Stimulated activated naive CD8-positive, alpha-beta T cell treated with anti-CD3 and anti-CD28 coated beads, Interleukin-15, amount 100 ng/mL, for 72 hours (primary cell): ENCODE data around the gene CNIH4.

Experiments used
- ATAC-seq: fragments of 150-1000 bp; cut with Tn5 transposase; 2 replicates; pipeline ENCODE4 v1.10.0; 2021; ENCODE audit warnings: mild to moderate bottlenecking, moderate library complexity
- DNase-seq, 2 donors: peaks; one replicate each; pipeline ENCODE4 v3.0.0; 2021 to 2022
- H3K27ac Mint-ChIP-seq, 2 donors: one replicate each; pipeline ENCODE4 v1.8.0; 2022; ENCODE audit warnings: mild to moderate bottlenecking in 2 of 2, mixed read lengths in 2 of 2, moderate library complexity in 2 of 2
- H3K27me3 Mint-ChIP-seq: one replicate; pipeline ENCODE4 v1.8.0; 2022; ENCODE audit warnings: mixed read lengths
- H3K4me1 Mint-ChIP-seq: one replicate; pipeline ENCODE4 v1.8.0; 2022; ENCODE audit warnings: mild to moderate bottlenecking, mixed read lengths
- H3K4me3 Mint-ChIP-seq, 2 donors: one replicate each; pipeline ENCODE4 v1.8.0; 2022; ENCODE audit warnings: mild to moderate bottlenecking in 2 of 2, mixed read lengths in 2 of 2, moderate library complexity in 1 of 2
- H3K9me3 Mint-ChIP-seq, 2 donors: one replicate each; pipeline ENCODE4 v1.8.0; 2022; ENCODE audit warnings: mixed read lengths in 2 of 2

The CNIH4 gene

DNA sequence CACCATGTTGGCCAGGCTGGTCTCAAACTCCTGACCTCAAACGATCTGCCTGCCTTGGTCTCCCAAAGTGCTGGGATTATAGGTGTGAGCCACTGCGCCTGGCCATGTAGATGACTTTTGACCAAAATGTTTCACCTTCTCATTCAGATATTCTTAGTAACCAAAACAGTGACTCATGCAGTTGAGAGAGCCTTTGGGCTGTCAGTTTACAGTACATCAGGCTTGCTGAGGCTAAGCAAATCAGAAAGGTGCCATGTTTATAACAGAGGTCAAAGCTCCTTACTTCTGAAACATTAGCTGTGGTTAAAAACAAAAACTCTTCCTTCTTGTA lies 21.0 kb downstream of the CNIH4 start:
- Mint-ChIP-seq H3K9me3 (no peaks in the 10 kb centered on the region), H3K4me3 (peak overlapping the region; percentile 45 to 53), H3K4me1 (peaks cover 98% of the 10 kb centered on the region), H3K27ac (peak overlapping the region in 1 of 2 donors; percentile 89), H3K27me3 (no peaks in the 10 kb centered on the region)
- ATAC-seq (peak; percentile 71), DNase-seq (peak; percentile 28 to 67)

DNA sequence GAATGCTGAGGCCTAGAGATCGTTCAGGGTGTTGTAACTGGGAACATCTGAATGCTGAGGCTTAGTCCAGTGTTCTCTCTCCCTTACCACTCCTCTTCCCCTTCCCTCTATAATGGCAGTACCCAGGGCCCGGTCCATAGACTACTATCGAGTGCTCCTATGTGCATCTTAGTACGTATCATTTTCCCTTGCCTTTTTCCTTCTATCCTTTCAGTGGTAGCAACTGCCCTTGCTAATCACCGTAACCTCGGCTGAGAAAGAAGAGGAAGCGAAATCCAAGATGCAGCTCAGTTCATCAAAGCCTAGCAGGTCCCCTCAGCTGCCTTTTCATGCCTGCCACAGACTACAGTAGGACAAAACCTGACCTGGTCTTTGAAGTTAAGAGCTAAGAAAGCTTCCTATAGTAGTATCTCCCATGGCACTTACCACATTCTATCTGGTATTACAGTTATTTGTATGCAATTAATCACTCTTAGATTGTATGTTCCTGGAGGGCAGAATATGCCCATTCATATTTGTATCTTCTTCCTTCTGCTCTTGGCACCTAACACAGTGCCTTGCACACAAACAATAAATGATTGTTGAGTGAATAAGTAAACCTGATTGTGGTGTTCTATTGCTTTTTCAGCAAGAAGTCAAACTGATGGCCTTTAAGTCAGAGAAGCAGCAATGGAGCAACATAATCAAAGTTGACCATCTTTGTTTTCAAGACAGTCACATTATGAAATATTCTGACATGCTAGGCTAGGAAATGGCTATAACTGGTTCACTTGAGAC lies 22.4 kb downstream of the CNIH4 start:
- H3K4me1 Mint-ChIP-seq = peaks cover 92% of the 10 kb centered on the region
- ATAC-seq (no peak), DNase-seq (no peak)
- no peaks in the 10 kb centered on the region for H3K9me3 Mint-ChIP-seq
- H3K27me3 Mint-ChIP-seq = no peaks in the 10 kb centered on the region
- no peak overlapping the region for H3K27ac Mint-ChIP-seq
- H3K4me3 Mint-ChIP-seq = peak overlapping the region; percentile 13 to 25

DNA sequence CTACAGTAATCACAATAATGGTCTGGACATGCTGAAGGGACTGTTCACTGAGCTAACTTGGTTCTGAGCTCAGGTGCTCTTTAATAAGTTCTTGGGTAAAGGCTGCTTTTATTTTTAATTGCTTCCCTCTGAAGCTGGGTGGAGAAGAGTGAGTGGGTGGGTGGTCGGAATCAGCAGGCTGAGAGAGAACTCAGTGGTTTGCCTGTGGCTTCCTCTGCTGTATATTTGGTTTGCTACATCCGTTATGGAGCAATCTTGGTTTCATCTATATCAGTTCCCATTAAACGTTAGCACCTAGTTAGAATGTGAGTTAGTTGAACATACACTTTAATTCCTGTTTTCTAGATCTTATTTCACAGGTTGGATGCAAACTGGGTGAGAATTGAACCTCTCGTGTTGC lies 23.3 kb downstream of the CNIH4 start:
- ATAC-seq = peak; percentile 62
- Mint-ChIP-seq H3K4me3 (peak overlapping the region; percentile 58 to 68), H3K27ac (peak overlapping the region in 1 of 2 donors; percentile 83), H3K9me3 (no peaks in the 10 kb centered on the region), H3K27me3 (no peaks in the 10 kb centered on the region), H3K4me1 (peaks cover 82% of the 10 kb centered on the region)
- DNase-seq = peak; percentile 46 to 72

DNA sequence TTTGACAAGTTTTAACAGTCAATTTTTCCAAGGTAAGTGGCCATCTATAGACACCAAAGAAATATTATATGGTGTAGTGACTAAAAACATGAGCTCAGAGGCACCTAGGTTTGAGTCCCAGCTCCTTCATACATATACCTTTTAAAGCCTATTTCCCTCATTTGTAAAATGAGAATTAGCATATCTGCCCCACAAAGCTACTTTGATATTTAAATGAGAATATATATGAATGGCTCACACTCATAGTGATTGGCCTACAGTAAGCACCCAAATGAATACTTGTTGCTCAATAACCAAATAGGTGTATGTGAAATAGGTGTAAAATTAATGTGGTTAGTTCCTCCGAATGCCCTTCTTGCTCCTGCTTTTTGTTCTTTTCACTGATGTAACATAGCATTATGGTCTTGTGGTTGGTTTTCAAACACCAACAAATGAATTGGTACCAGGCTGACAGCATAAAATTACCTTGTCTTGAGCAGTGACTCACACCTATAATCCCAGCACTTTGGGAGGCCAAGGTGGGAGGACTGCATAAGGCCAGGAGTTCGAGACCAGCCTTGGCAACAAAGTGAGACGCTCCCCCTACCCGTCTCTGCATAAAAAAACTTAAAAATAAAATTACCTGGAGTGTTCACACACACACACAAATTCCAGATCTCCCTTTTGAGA lies 25.3 kb downstream of the CNIH4 start:
- Mint-ChIP-seq H3K9me3 (no peaks in the 10 kb centered on the region), H3K27me3 (no peaks in the 10 kb centered on the region), H3K4me1 (peaks cover 73% of the 10 kb centered on the region), H3K4me3 (peak overlapping the region; percentile 50 to 60), H3K27ac (peak overlapping the region; percentile 33 to 91)
- peak; percentile 31 to 56 for DNase-seq
- ATAC-seq = peak; percentile 83

DNA sequence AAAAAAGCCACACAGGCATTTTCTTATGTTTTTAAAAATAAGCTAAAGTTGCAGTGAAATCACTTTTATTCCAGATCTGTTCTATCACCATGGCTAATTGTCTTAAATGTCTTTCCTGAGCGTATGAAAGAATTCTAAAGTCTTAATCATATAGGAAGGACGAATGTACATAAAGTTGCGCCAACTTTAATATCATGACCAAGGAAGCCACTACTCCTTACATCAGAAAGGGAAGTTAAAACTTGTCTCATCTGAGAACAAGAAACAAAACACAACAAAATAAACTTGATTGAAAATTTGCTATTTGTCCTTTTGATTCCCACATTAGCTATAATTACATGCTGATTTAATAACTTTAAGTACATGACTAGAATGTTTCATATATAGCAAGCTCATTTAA lies 26.5 kb downstream of the CNIH4 start:
- DNase-seq (no peak), ATAC-seq (no peak)
- Mint-ChIP-seq H3K9me3 (no peaks in the 10 kb centered on the region), H3K4me3 (no peak overlapping the region), H3K27me3 (no peaks in the 10 kb centered on the region), H3K4me1 (peaks cover 73% of the 10 kb centered on the region), H3K27ac (no peak overlapping the region)

DNA sequence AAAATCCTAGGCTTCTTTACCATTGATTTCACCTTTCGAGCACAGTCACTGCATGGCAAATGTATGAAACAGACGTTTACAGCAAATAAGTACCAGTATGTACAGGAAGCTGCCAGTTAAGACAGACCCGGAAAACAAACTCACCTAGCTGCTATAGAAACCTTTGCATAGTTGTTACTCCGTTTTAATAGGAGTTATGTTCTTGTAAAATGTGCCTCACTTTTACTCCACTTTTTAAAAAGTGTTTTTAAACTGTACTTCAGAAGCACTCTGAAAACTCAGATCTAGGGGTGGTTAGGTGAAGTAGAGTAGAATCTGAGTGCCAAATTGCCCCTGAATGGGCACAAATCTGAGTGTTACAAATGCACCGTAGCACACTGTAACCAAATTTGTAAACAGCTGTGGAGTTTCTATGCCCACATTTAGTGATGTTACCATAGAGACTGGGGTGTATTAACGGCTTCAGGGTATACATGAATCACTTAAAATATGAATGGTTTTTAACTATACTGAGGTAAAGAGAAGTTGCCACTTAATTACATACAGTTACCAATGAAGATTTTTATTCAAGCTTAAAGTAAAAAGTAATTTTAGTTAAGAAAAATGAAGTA lies 30.7 kb downstream of the CNIH4 start:
- Mint-ChIP-seq H3K9me3 (no peaks in the 10 kb centered on the region), H3K4me1 (peaks cover 36% of the 10 kb centered on the region), H3K27me3 (no peaks in the 10 kb centered on the region), H3K4me3 (no peak overlapping the region), H3K27ac (peak overlapping the region; percentile 54 to 74)
- ATAC-seq (peak; percentile 85), DNase-seq (no peak)

DNA sequence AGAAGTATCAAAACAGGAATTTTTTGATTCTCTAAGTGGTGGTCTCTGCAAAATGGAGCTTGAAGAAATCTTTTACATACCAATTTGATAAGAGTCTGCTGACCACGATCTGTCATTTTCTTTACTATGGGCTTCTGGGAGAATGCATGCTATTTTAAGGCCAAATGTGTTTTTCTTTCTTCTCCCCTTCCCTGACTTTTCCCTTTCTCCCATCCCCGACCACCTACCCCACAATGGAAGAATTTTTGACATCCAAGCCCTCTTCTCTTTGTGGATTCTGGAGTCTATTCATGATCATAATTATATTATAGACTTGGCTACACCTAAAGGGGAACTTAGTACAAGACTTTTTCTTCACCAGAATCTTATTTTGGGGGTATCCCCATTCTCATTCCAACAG lies 31.3 kb downstream of the CNIH4 start:
- no peak for ATAC-seq

DNA sequence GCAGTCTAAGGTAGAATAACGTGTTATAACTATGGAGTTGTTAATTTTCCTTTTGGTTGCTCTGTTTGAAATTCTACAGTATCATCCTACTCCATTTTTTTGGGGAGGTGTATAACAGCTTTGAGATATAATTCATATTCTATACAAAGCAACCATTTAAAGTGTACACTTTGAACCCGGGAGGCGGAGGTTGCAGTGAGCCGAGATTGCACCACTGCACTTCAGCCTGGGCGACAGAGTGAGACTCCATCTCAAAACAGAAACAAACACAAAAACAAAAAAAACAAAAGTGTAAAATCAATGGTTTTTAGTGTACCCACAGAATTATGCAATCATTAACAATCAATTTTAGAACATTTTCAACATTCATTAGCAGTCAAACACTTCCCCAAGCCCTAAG lies 33.8 kb downstream of the CNIH4 start:
- Mint-ChIP-seq H3K4me3 (no peak overlapping the region), H3K4me1 (peaks cover 49% of the 10 kb centered on the region), H3K9me3 (no peaks in the 10 kb centered on the region), H3K27me3 (no peaks in the 10 kb centered on the region), H3K27ac (no peak overlapping the region)
- no peak for DNase-seq
- no peak for ATAC-seq

More for the DNA sequence above, 31.3 kb downstream of the CNIH4 start:
- Mint-ChIP-seq H3K4me1 (peaks cover 37% of the 10 kb centered on the region), H3K4me3 (no peak overlapping the region), H3K9me3 (no peaks in the 10 kb centered on the region), H3K27me3 (no peaks in the 10 kb centered on the region), H3K27ac (no peak overlapping the region)
- no peak for DNase-seq

DNA sequence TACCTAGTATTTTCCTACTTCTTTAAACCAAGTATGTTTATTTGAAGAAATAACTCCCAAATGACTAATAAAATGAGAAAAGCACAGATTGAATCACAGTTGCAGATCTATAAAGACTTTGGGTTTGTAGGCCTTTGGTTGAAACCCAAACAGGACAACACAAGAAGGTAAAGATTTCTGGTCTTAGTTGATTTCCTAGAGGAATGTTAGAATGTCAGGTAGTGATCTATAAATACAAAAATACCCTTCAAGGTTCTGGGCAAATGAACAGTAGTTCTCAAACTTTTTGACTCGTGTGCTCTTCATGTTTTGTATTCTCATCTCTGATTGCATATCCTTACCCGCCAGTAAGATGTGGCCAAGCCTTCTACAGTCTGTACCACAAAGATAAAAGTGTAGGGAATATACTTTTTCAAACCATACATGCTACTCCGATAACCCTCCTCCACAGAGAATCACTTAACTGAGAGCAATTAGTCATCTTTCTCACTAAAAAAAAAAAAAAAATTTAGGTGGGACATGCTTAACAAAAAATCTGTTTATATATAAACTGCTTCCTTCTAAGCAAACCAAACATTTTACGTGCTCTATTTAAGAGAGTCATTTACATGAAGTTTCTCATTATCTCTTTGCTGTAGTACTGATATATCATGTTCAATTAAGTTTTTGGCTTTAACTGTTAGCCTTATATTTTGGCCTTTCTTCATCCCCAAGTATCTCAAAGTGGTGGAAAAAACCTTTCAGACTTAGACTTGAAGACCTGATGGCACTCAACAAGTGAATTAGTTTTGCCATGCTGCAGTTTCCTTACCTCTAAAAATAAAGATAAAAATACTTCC lies 36.0 kb downstream of the CNIH4 start:
- no peaks in the 10 kb centered on the region for H3K9me3 Mint-ChIP-seq
- H3K27me3 Mint-ChIP-seq = no peaks in the 10 kb centered on the region
- DNase-seq = no peak
- peak; percentile 81 for ATAC-seq
- peak overlapping the region in 1 of 2 donors; percentile 38 for H3K27ac Mint-ChIP-seq
- H3K4me3 Mint-ChIP-seq = no peak overlapping the region
- peaks cover 43% of the 10 kb centered on the region for H3K4me1 Mint-ChIP-seq

DNA sequence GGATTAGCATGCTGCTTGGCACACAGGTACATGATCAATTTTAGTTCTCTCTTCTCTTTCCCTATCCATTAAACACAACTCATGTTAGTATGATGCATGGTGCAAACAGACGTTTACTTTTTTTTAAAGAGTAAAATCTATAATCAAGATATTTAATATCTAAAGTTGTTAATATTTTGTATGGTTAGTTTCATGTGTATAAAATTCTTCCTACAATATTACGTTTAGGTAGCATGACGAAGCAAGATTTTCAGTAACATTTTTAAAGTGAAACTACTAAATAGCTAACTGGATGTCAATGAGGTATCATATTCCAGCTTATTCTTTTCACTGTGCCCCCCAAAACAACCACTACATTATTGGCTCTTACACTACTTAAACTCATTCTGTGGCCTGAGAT lies 36.6 kb downstream of the CNIH4 start:
- Mint-ChIP-seq H3K27me3 (no peaks in the 10 kb centered on the region), H3K4me3 (no peak overlapping the region), H3K9me3 (no peaks in the 10 kb centered on the region), H3K4me1 (peaks cover 37% of the 10 kb centered on the region), H3K27ac (no peak overlapping the region)
- no peak for ATAC-seq
- no peak for DNase-seq

DNA sequence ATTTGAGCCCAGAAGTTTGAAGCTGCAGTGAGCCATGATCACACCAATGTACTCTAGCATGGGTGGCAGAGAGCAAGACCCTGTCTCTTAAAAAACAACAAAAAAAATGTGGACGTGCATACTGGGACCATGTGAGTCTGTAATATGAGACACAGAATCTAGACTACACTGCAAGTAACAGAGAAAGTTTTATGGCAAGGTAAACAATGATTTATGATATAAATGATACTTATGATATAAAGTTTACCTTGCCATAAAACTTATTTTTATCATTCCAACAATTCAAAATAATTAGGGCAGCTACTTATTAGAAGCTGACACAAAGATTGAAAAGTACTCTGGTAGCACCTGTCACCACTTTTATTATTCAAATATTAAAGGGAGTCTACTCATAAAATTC lies 43.2 kb downstream of the CNIH4 start:
- no peaks in the 10 kb centered on the region for H3K27me3 Mint-ChIP-seq

DNA sequence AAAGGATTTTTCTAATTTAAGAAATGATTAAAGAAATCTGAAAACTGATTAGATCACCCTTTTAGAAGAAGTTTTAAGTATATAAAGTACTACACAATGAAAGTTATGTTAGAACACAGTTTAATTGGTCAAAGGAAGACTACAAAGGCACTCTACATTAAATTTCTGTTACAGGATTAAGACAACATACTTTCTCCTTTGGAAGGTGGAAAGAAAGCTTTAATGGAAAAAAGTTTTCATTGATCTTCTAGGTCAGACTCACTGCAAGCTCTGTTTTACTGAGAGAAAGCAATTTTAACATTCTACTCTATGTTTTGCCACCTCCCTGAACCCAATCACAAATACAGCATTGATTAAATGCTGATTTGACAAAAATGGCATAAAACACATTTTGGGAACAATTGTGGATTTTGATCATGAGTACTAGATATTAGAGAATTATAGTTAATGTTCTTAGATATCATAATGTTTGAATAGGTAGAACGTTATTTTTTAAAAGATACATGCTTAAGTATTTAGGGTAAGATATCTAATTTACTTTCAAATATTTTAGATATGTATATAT lies 45.9 kb downstream of the CNIH4 start:
- Mint-ChIP-seq H3K4me1 (peaks cover 23% of the 10 kb centered on the region), H3K4me3 (no peak overlapping the region), H3K27ac (no peak overlapping the region), H3K9me3 (no peaks in the 10 kb centered on the region), H3K27me3 (no peaks in the 10 kb centered on the region)
- no peak for DNase-seq
- no peak for ATAC-seq

More for the DNA sequence above, 43.2 kb downstream of the CNIH4 start:
- Mint-ChIP-seq H3K4me3 (no peak overlapping the region), H3K27ac (peak overlapping the region in 1 of 2 donors; percentile 13), H3K4me1 (peaks cover 31% of the 10 kb centered on the region), H3K9me3 (no peaks in the 10 kb centered on the region)
- no peak for ATAC-seq
- no peak for DNase-seq

DNA sequence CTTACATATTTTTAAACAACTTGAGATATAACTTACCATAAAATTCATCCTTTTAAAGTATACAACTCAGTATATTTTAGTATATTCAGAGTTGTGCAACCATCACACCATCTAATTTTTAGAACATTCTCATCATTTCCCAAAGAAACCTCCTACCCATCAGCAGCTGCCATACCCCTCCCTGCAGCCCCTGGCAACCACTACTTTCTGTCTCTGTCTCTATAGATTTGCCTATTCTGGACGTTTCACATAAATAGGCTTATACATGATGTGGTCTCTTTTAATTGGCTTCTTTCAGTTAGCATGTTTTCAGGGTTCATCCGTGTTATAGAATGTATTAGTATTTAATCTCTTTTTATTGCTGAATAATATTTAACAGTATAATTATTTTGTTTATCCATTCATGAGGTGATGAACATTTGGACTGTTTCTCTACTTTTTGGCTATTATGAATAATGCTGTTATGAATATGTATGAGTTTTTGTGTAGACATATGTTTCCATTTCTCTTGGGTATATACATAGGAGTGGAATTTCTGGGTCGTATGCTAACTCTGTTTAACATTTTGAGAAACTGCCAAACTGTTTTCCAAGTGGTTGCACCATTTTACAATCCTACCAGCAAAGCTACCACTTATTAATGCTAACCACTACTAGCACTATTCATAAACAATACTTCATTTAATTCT lies 48.4 kb downstream of the CNIH4 start:
- H3K9me3 Mint-ChIP-seq = no peaks in the 10 kb centered on the region
- H3K27ac Mint-ChIP-seq = no peak overlapping the region
- no peak for ATAC-seq
- H3K27me3 Mint-ChIP-seq = no peaks in the 10 kb centered on the region
- H3K4me1 Mint-ChIP-seq = peaks cover 18% of the 10 kb centered on the region
- H3K4me3 Mint-ChIP-seq = no peak overlapping the region
- no peak for DNase-seq

DNA sequence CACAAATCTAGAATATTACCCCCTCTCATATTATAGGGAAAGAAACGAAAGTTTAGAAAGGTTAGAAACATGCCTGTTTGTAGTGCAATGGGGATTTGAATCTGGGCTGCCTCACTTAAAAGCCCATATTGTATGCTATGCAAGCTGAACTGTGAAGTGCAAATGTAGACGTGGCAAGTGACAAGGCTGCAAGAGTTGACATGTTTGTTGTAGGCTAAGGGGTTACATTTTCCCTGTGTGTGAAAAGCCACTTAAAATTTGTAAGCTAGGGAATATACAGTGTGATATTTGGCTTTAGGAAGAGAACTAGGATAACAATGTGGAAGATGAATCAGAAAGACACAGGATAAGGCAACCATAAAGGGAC lies 48.9 kb downstream of the CNIH4 start:
- no peak overlapping the region for H3K27ac Mint-ChIP-seq
- no peak overlapping the region for H3K4me3 Mint-ChIP-seq
- peaks cover 18% of the 10 kb centered on the region for H3K4me1 Mint-ChIP-seq
- H3K27me3 Mint-ChIP-seq = no peaks in the 10 kb centered on the region
- no peaks in the 10 kb centered on the region for H3K9me3 Mint-ChIP-seq
- ATAC-seq (no peak), DNase-seq (no peak)

DNA sequence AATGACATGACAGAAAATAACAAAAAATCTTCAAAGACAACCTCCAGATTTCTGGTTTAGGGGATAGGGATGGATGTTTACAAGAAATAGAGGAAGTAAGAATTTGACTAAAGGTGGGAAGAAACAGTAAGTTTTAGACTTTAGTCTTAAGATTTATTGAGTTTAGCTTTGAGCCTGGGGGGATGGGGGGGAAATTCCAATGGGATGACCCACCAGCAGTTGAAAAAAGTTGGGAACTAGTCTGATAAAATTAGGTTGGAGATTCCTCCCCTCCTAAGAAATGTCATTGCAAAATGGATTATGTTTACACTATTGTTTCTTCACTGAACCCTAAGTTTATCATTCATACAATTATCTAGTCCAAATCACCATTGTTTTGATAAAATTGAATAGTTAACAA lies 49.5 kb downstream of the CNIH4 start:
- Mint-ChIP-seq H3K4me3 (no peak overlapping the region), H3K4me1 (peaks cover 18% of the 10 kb centered on the region), H3K27me3 (no peaks in the 10 kb centered on the region), H3K27ac (no peak overlapping the region), H3K9me3 (no peaks in the 10 kb centered on the region)
- ATAC-seq = no peak
- DNase-seq = no peak
